ENCODE data around the gene NMNAT2. TPM values are rescaled to one million over a fixed set of nuclear protein-coding genes. Genes with fewer than 3 reads are reported as not detected.

The NMNAT2 gene
- total RNA-seq, 1 experiment from 2014 or later, result 4.7 TPM

- DNase-seq (ENCODE audit: unreplicated experiment), result no peak
- Mint-ChIP-seq H3K4me3 (ENCODE audit: unreplicated experiment) (no peak overlapping the region), H3K36me3 (ENCODE audit: insufficient read depth, unreplicated experiment) (no peaks in the 10 kb centered on the region), H3K4me1 (ENCODE audit: insufficient read depth, unreplicated experiment) (peaks cover 26% of the 10 kb centered on the region), H3K27me3 (ENCODE audit: insufficient read depth, unreplicated experiment) (no peaks in the 10 kb centered on the region), H3K27ac (ENCODE audit: low read depth, unreplicated experiment) (no peak overlapping the region), H3K9me3 (ENCODE audit: unreplicated experiment) (no peaks in the 10 kb centered on the region)
- no peak for TF ChIP-seq CTCF (IDR thresholded peaks at IDR 0.05; ENCODE audit: unreplicated experiment)
- POLR2A ChIA-PET, result interaction anchor here (1.2 to 8.2 kb wide), 3 partner anchors 11 to 354 kb away, joined by 3 to 94 read pairs (median 8); no protein-coding TSS in a partner anchor
- BruUV-seq (replicated peaks), result no TSS peak
- intact Hi-C loops (cut with micrococcal nuclease), result no loop called here
- CTCF ChIA-PET, result interaction anchor here (0.5 to 12.3 kb wide), 12 partner anchors 9 to 356 kb away, joined by 3 to 253 read pairs (median 4); no protein-coding TSS in a partner anchor
Measured at GRCh38 chr1:183315991-183316758, 102.0 kb downstream of the NMNAT2 start.

- DNase-seq (ENCODE audit: unreplicated experiment), result no peak
- H3K9me3 Mint-ChIP-seq (ENCODE audit: unreplicated experiment), result no peaks in the 10 kb centered on the region
- intact Hi-C loops (cut with micrococcal nuclease), result no loop called here
- H3K27me3 Mint-ChIP-seq (ENCODE audit: insufficient read depth, unreplicated experiment), result no peaks in the 10 kb centered on the region
- no peak for TF ChIP-seq CTCF (IDR thresholded peaks at IDR 0.05; ENCODE audit: unreplicated experiment)
- no peak overlapping the region for H3K4me3 Mint-ChIP-seq (ENCODE audit: unreplicated experiment)
- peaks cover 8% of the 10 kb centered on the region for H3K4me1 Mint-ChIP-seq (ENCODE audit: insufficient read depth, unreplicated experiment)
- CTCF ChIA-PET, result interaction anchor here (0.6 to 12.3 kb wide), 6 partner anchors 17 to 490 kb away, joined by 3 to 253 read pairs (median 4); no protein-coding TSS in a partner anchor
- BruUV-seq (replicated peaks), result no TSS peak
- no peaks in the 10 kb centered on the region for H3K36me3 Mint-ChIP-seq (ENCODE audit: insufficient read depth, unreplicated experiment)
- POLR2A ChIA-PET, result interaction anchor here (0.5 to 8.2 kb wide), 4 partner anchors 10 to 350 kb away, joined by 3 to 94 read pairs (median 4); no protein-coding TSS in a partner anchor
- no peak overlapping the region for H3K27ac Mint-ChIP-seq (ENCODE audit: low read depth, unreplicated experiment)
Measured at GRCh38 chr1:183313063-183313462, 105.1 kb downstream of the NMNAT2 start.

- Mint-ChIP-seq H3K4me3 (ENCODE audit: unreplicated experiment) (no peak overlapping the region), H3K27me3 (ENCODE audit: insufficient read depth, unreplicated experiment) (no peaks in the 10 kb centered on the region), H3K36me3 (ENCODE audit: insufficient read depth, unreplicated experiment) (no peaks in the 10 kb centered on the region), H3K4me1 (ENCODE audit: insufficient read depth, unreplicated experiment) (peaks cover 6% of the 10 kb centered on the region), H3K27ac (ENCODE audit: low read depth, unreplicated experiment) (no peak overlapping the region), H3K9me3 (ENCODE audit: unreplicated experiment) (no peaks in the 10 kb centered on the region)
- no TSS peak for BruUV-seq (replicated peaks)
- intact Hi-C loops (cut with micrococcal nuclease), result no loop called here
- ChIA-PET POLR2A (interaction anchor here (0.6 to 0.8 kb wide), 4 partner anchors 23 to 341 kb away, joined by 3 to 7 read pairs (median 3); no protein-coding TSS in a partner anchor), CTCF (interaction anchor here (0.9 to 8.8 kb wide), 3 partner anchors 15 to 76 kb away, joined by 3 to 89 read pairs (median 3); no protein-coding TSS in a partner anchor)
- no peak for TF ChIP-seq CTCF (IDR thresholded peaks at IDR 0.05; ENCODE audit: unreplicated experiment)
- DNase-seq (ENCODE audit: unreplicated experiment), result no peak
Measured at GRCh38 chr1:183310753-183311479, 107.3 kb downstream of the NMNAT2 start.

GRCh38 chr1:183308719-183309118 lies 109.5 kb downstream of the NMNAT2 start:
- POLR2A ChIA-PET, result no interaction called here
- H3K27ac Mint-ChIP-seq (ENCODE audit: low read depth, unreplicated experiment), result no peak overlapping the region
- no peak for TF ChIP-seq CTCF (IDR thresholded peaks at IDR 0.05; ENCODE audit: unreplicated experiment)

More at GRCh38 chr1:183308719-183309118, 109.5 kb downstream of the NMNAT2 start:
- BruUV-seq (replicated peaks), result no TSS peak
- no peak overlapping the region for H3K4me3 Mint-ChIP-seq (ENCODE audit: unreplicated experiment)
- H3K27me3 Mint-ChIP-seq (ENCODE audit: insufficient read depth, unreplicated experiment), result no peaks in the 10 kb centered on the region
- DNase-seq (ENCODE audit: unreplicated experiment), result no peak
- no peaks in the 10 kb centered on the region for H3K9me3 Mint-ChIP-seq (ENCODE audit: unreplicated experiment)
- CTCF ChIA-PET, result interaction anchor here (0.6 to 8.8 kb wide), 4 partner anchors 10 to 865 kb away, joined by 3 to 89 read pairs (median 12); no protein-coding TSS in a partner anchor
- peaks cover 13% of the 10 kb centered on the region for H3K4me1 Mint-ChIP-seq (ENCODE audit: insufficient read depth, unreplicated experiment)
- intact Hi-C loops (cut with micrococcal nuclease), result no loop called here
- H3K36me3 Mint-ChIP-seq (ENCODE audit: insufficient read depth, unreplicated experiment), result peaks cover 4% of the 10 kb centered on the region

All from MCF 10A (cell line).